Heart right ventricle (tissue), 16 donors: ENCODE measurements around the gene TMEM245. TPM values are rescaled to one million over a fixed set of nuclear protein-coding genes. Genes with fewer than 3 reads are reported as not detected.

Source experiments
- ATAC-seq, 8 donors: fragments of 200-7000 bp; cut with Tn5 transposase; one replicate each; pipeline ENCODE4 v1.9.1; 2020; ENCODE audit warnings: mild to moderate bottlenecking in 8 of 8, moderate library complexity in 8 of 8, moderate number of reproducible peaks in 1 of 8
- DNase-seq, 2 donors: peaks; one replicate each; pipeline ENCODE4 v3.0.0-alpha.2; 2020
- H3K27ac ChIP-seq, 10 donors: fragments of 200-600 bp; sonication (generic) in 2 of 10; one replicate each; pipeline versions ENCODE4 v1.5.0 to v1.8.0; 2020 to 2022; ENCODE audit warnings: mild to moderate bottlenecking in 3 of 10
- H3K27me3 ChIP-seq, 7 donors: fragments of 200-600 bp; one replicate each; pipeline ENCODE4 v1.8.0; 2021 to 2022; ENCODE audit warnings: mild to moderate bottlenecking in 2 of 7
- H3K36me3 ChIP-seq, 9 donors: fragments of 200-600 bp; sonication (generic) in 1 of 9; one replicate each; pipeline versions ENCODE4 v1.5.0 to v1.8.0; 2020 to 2022; ENCODE audit warnings: mild to moderate bottlenecking in 2 of 9
- H3K4me1 ChIP-seq, 9 donors: fragments of 200-600 bp; sonication (generic) in 1 of 9; one replicate each; pipeline versions ENCODE4 v1.5.0 to v1.8.0; 2020 to 2022; ENCODE audit warnings: mild to moderate bottlenecking in 4 of 9
- H3K4me3 ChIP-seq, 10 donors: fragments of 200-600 bp; sonication (generic) in 2 of 10; one replicate each; pipeline versions ENCODE4 v1.5.0 to v1.8.0; 2020 to 2022; ENCODE audit warnings: mild to moderate bottlenecking in 7 of 10, moderate library complexity in 2 of 10
- H3K9me3 ChIP-seq, 11 donors: fragments of 200-600 bp in 10 of 11; sonication (generic) in 2 of 11; one replicate each; pipeline versions ENCODE4 v1.5.0 to v1.8.0; 2013 to 2022; ENCODE audit warnings: mild to moderate bottlenecking in 2 of 11, control low read depth in 1 of 11, moderate library complexity in 1 of 11
- CTCF ChIP-seq, 9 donors: fragments of 200-600 bp; sonication (generic) in 2 of 9; IDR thresholded peaks; one replicate each; pipeline versions ENCODE4 v1.5.0 to v1.8.0; 2021 to 2022; ENCODE audit warnings: antibody characterized with exemption in 9 of 9, mild to moderate bottlenecking in 5 of 9, moderate library complexity in 1 of 9
- WGBS, 2 donors: extraction: QIAGEN DNeasy Blood & Tissue Kit; methylation state at CpG; one replicate each; pipeline ENCODE4 v1.1.7; 2013; ENCODE audit warnings: inconsistent platforms in 1 of 2; 5-methylcytosine and 5-hydroxymethylcytosine counted together
- intact Hi-C, 10 donors: fragments of 100-400 bp; cut with DNase I; formaldehyde crosslinking; loops; one replicate each; pipeline versions ENCODE4 v1.11.1 to v1.14.2; 2022
- polyA plus RNA-seq, 2 donors: library from polyadenylated mRNA; stranded (reverse); fragments of 200-250 nt; gene quantifications; one replicate each; pipeline ENCODE4 v1.2.3, GENCODE V29; 2013
- total RNA-seq, 10 donors: library from RNA; stranded (reverse); fragmentation: NEBNext Ultra II Directional in 3 of 10; extraction: Animal tissue kit (Norgen Biotek cat#: 25700) in 3 of 10; gene quantifications; one replicate each; pipeline versions ENCODE4 v1.2.1 to v1.2.4, GENCODE V29; 2021 to 2023
- donor health status: Arrhythmogenic right ventricular cardiomyopathy.
- donor health status: ischemic (EF 13 %, LVEDD 7.1; RV severe dilation, severe dysfunction).
- donor health status: healthy with polysubstance abuse.
- donor health status: DM: no; HTN: yes; CAD: no.
- donor health status: DM: no; HTN: no; CAD: no.
- donor health status: ischemic (EF 25% LVEDD 6.9; RV normal size, moderate dysfunction).
- donor health status: ischemic (EF 25% LVEDD 5.7; RV mildly dilated, moderate dysfunction).
- donor health status: healthy.
- donor health status: DM: yes; HTN: yes; CAD: no.
- donor health status: Ischemic cardiomyopathy.
- donor health status: ischemic (EF 35%, LVEDD 5.7; RV mildly dilated, moderate dysfunction).
- donor health status: nonischemic (EF 11% LVEDD 7.7; RV severe dilation, severe dysfunction).
- donor health status: DM: yes; HTN: yes; CAD: no.
- donor health status: PGD.
- donor health status: ischemic (EF 29% LVEDD 5.4; RV normal size, mild dysfunction).
- donor health status: nonischemic (EF 23%, LVEDD 6.1; RV moderate dilation, normal function).

TMEM245 gene
- total and polyA plus RNA-seq, 12 donors: 17.0 to 152 (median 96.2) TPM

- DNase-seq: no peak
- Histone ChIP-seq H3K36me3 (peaks cover 0 to 32% (median 12%) of the 10 kb centered on the region in 9 donors), H3K27me3 (no peaks in the 10 kb centered on the region), H3K4me3 (peak overlapping the region in 1 of 10 donors; percentile 1), H3K4me1 (peaks cover 7 to 73% (median 63%) of the 10 kb centered on the region in 9 donors), H3K27ac (peak overlapping the region in 9 of 10 donors; percentile 27 to 84 (median 70)), H3K9me3 (peaks cover 0 to 1% (median 0%) of the 10 kb centered on the region in 11 donors)
- no peak for TF ChIP-seq CTCF (IDR thresholded peaks at IDR 0.05)
- intact Hi-C loops: no loop called here
- ATAC-seq: peak in 1 of 8 donors; percentile 28
- 31 to 37% methylated on average over 4 of the region's 4 CpGs for WGBS, 2 donors
Observed at GRCh38 chr9:109108318-109108717, 11.4 kb downstream of the TMEM245 start.

- no peaks in the 10 kb centered on the region for H3K27me3 ChIP-seq
- H3K27ac ChIP-seq: peak overlapping the region in 9 of 10 donors; percentile 6 to 84 (median 70)
- DNase-seq: no peak
- H3K4me1 ChIP-seq: peaks cover 7 to 67% (median 58%) of the 10 kb centered on the region in 9 donors
- 24 to 32% methylated on average over 4 of the region's 4 CpGs for WGBS, 2 donors
- H3K9me3 ChIP-seq: peaks cover 0 to 7% (median 0%) of the 10 kb centered on the region in 11 donors
- ATAC-seq: peak in 5 of 8 donors; percentile 9 to 56 (median 23)
- H3K4me3 ChIP-seq: peak overlapping the region in 1 of 10 donors; percentile 1
- intact Hi-C loops: no loop called here
- H3K36me3 ChIP-seq: peaks cover 0 to 39% (median 12%) of the 10 kb centered on the region in 9 donors
- no peak for TF ChIP-seq CTCF (IDR thresholded peaks at IDR 0.05)
Observed at GRCh38 chr9:109107402-109108240, 12.1 kb downstream of the TMEM245 start.

GRCh38 chr9:109101810-109102209 lies 17.9 kb downstream of the TMEM245 start:
- intact Hi-C loops: no loop called here
- Histone ChIP-seq H3K36me3 (peaks cover 0 to 40% (median 12%) of the 10 kb centered on the region in 9 donors), H3K4me3 (peak overlapping the region in 1 of 10 donors; percentile 5), H3K27ac (peak overlapping the region in 8 of 10 donors; percentile 7 to 91 (median 58)), H3K4me1 (peaks cover 14 to 67% (median 60%) of the 10 kb centered on the region in 9 donors), H3K27me3 (no peaks in the 10 kb centered on the region), H3K9me3 (peaks cover 0 to 7% (median 0%) of the 10 kb centered on the region in 11 donors)
- WGBS, 2 donors: 32 to 45% methylated on average over 3 of the region's 3 CpGs
- ATAC-seq (peak in 5 of 8 donors; percentile 12 to 54 (median 27)), DNase-seq (no peak)
- TF ChIP-seq CTCF (IDR thresholded peaks at IDR 0.05): no peak

GRCh38 chr9:109101202-109101595 lies 18.5 kb downstream of the TMEM245 start:
- Histone ChIP-seq H3K4me3 (no peak overlapping the region), H3K4me1 (peaks cover 14 to 68% (median 65%) of the 10 kb centered on the region in 9 donors), H3K27ac (peak overlapping the region in 7 of 10 donors; percentile 14 to 91 (median 63)), H3K27me3 (no peaks in the 10 kb centered on the region), H3K9me3 (peaks cover 0 to 7% (median 0%) of the 10 kb centered on the region in 11 donors), H3K36me3 (peaks cover 0 to 37% (median 12%) of the 10 kb centered on the region in 9 donors)
- DNase-seq: no peak
- ATAC-seq: no peak
- intact Hi-C loops: no loop called here
- TF ChIP-seq CTCF (IDR thresholded peaks at IDR 0.05): no peak
- WGBS, 2 donors: 53 to 65% methylated on average over 3 of the region's 3 CpGs
